OCI-LY7 (cell line): ENCODE results near the gene VEGFA.

ENCODE experiments used
- EZH2phosphoT487 ChIP-seq: fragments of 200-600 bp; sonication (generic); IDR thresholded peaks from 2 replicates; pipeline ENCODE4 v1.6.1; 2018; ENCODE audit warnings: low read depth, borderline replicate concordance, mild to moderate bottlenecking, mixed run types, antibody characterized with exemption, low read length, moderate library complexity, mixed read lengths
- TF ChIP-seq, protein P1 (sequence below): fragments of 200-600 bp; sonication (generic); conservative IDR thresholded peaks from 2 replicates; pipeline ENCODE4 v1.5.1; 2014; ENCODE audit warnings: mild to moderate bottlenecking, antibody characterized with exemption, low read length, moderate library complexity, mixed read lengths

DNA sequence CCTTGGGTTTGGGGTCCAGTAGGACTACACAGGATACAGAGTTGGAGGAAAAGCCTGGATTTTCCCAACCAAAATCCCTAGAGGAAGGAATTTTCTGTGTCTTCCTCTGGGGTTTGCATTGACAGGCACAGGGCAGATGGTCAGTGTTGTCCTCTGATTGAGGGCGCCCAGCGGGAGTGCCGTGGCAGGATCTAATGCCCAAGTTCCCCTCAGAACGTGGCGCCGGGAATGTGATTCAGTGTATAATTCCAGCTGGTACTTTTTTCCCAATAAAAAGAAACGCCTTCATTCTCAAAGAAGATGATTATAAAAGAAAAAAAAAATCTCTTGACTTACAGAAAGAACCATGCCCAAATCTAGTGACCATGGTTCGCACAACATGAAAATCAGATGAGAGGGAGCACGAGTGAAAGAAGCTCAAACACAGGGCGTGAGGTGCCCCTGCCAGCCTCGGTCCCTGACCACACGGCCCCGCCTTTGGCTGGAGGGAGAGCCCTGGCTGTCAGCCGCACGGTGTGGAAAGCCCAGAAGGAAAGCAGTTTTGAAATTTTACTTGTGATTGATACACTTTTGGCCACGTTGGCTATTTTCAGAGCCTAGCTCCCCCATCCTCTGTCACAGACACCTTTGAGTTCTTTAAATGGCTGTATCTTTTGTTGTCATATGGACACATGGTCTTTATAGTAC lies 31.6 kb downstream of the VEGFA start:
- TF ChIP-seq, protein P1, sequence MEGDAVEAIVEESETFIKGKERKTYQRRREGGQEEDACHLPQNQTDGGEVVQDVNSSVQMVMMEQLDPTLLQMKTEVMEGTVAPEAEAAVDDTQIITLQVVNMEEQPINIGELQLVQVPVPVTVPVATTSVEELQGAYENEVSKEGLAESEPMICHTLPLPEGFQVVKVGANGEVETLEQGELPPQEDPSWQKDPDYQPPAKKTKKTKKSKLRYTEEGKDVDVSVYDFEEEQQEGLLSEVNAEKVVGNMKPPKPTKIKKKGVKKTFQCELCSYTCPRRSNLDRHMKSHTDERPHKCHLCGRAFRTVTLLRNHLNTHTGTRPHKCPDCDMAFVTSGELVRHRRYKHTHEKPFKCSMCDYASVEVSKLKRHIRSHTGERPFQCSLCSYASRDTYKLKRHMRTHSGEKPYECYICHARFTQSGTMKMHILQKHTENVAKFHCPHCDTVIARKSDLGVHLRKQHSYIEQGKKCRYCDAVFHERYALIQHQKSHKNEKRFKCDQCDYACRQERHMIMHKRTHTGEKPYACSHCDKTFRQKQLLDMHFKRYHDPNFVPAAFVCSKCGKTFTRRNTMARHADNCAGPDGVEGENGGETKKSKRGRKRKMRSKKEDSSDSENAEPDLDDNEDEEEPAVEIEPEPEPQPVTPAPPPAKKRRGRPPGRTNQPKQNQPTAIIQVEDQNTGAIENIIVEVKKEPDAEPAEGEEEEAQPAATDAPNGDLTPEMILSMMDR, result no peak
- no peak for TF ChIP-seq EZH2phosphoT487
